Panc1 (cell line): ENCODE results near the gene AMFR. TPM values are rescaled to one million over a fixed set of nuclear protein-coding genes. Genes with fewer than 3 reads are reported as not detected.

ENCODE experiments used
- ATAC-seq: fragments of 200-7000 bp; cut with Tn5 transposase; 2 replicates; pipeline ENCODE4 v1.9.1; 2020; ENCODE audit warnings: mild to moderate bottlenecking, moderate library complexity
- BruUV-seq: library from RNA; stranded (reverse); fragments of 400-500 nt; replicated peaks from 2 replicates; lab custom pipeline; 2021; lab: Mats Ljungman, UMichigan
- CTCF ChIA-PET: fragments of 300-600 bp; sonication (Branson Sonifier 250); formaldehyde crosslinking; loops from one replicate; lab custom pipeline; 2022; ENCODE audit warnings: antibody characterized with exemption; lab: Charles Lee
- POLR2A ChIA-PET: fragments of 300-600 bp; sonication (Branson Sonifier 250); formaldehyde crosslinking; loops from one replicate; lab custom pipeline; 2022; ENCODE audit warnings: antibody characterized with exemption; lab: Charles Lee
- DNase-seq: peaks from one replicate; pipeline ENCODE4 v3.0.0-alpha.2; 2010; ENCODE audit warnings: low read depth, low spot score
- H3K27ac ChIP-seq: 2 replicates; pipeline ENCODE4 v1.5.1; 2011; ENCODE audit warnings: mild to moderate bottlenecking, low read length, inconsistent platforms
- H3K27me3 ChIP-seq: fragments of 200-500 bp; sonication (Bioruptor generic); 2 replicates; pipeline ENCODE4 v1.6.0; 2014; ENCODE audit warnings: low read length, inconsistent platforms; ENCODE audit not compliant: control insufficient read depth, insufficient read depth
- H3K36me3 ChIP-seq: fragments of 200-500 bp; sonication (Bioruptor generic); 2 replicates; pipeline ENCODE4 v1.5.1; 2014; ENCODE audit warnings: inconsistent platforms, mild to moderate bottlenecking, low read length, moderate library complexity; ENCODE audit not compliant: control insufficient read depth, insufficient read depth
- H3K4me1 ChIP-seq: 2 replicates; pipeline ENCODE4 v1.5.1; 2011; ENCODE audit warnings: inconsistent platforms, mild to moderate bottlenecking, low read length, moderate library complexity; ENCODE audit not compliant: control insufficient read depth, insufficient read depth
- H3K4me3 ChIP-seq, 2 experiments: 2 replicates each; pipeline ENCODE4 v1.5.1; 2011 to 2012; ENCODE audit warnings: low read depth in 2 of 2, low read length in 2 of 2, mild to moderate bottlenecking in 2 of 2, inconsistent platforms in 1 of 2, moderate library complexity in 1 of 2
- H3K9me3 ChIP-seq: fragments of 200-500 bp; sonication (Bioruptor generic); 2 replicates; pipeline ENCODE4 v1.5.1; 2014; ENCODE audit warnings: low read depth, mild to moderate bottlenecking, inconsistent platforms, low read length, moderate library complexity; ENCODE audit not compliant: control insufficient read depth, insufficient read depth
- CTCF ChIP-seq: fragments of 450-650 bp; IDR thresholded peaks from 2 replicates; pipeline ENCODE4 v1.5.1; 2017; ENCODE audit warnings: mild to moderate bottlenecking
- POLR2AphosphoS5 ChIP-seq: IDR thresholded peaks from 2 replicates; pipeline ENCODE4 v1.6.1; 2012; ENCODE audit warnings: mild to moderate bottlenecking, low read depth, low read length, moderate library complexity
- REST ChIP-seq, 2 experiments: IDR thresholded peaks; 2 replicates each; pipeline ENCODE4 v1.6.1; 2011 to 2012; ENCODE audit warnings: low read depth in 2 of 2, control low read depth in 1 of 2, low read length in 1 of 2, mild to moderate bottlenecking in 1 of 2, moderate library complexity in 1 of 2; ENCODE audit not compliant: insufficient read depth in 1 of 2
- SIN3A ChIP-seq: IDR thresholded peaks from 2 replicates; pipeline ENCODE4 v1.6.1; 2012; ENCODE audit warnings: low read depth, mild to moderate bottlenecking, low read length, moderate library complexity, borderline replicate concordance; ENCODE audit not compliant: insufficient read depth
- TCF7L2 ChIP-seq: IDR thresholded peaks from 2 replicates; pipeline ENCODE4 v1.6.1; 2011; ENCODE audit warnings: mild to moderate bottlenecking, low read depth, low read length, inconsistent platforms
- in situ Hi-C: cut with HindIII; loops from 2 replicates; pipeline ENCODE4 v1.10.0; 2016; ENCODE audit warnings: low sequenced_read_pairs, low pct_unique_long_range_greater_than_20kb
- intact Hi-C: fragments of 100-400 bp; cut with micrococcal nuclease; formaldehyde crosslinking; loops from one replicate; pipeline ENCODE4 v1.10.0; 2022; ENCODE audit not compliant: unreplicated experiment
- total RNA-seq: library from RNA; stranded (reverse); gene quantifications from one replicate; pipeline ENCODE4 v1.2.1, GENCODE V29; 2021; ENCODE audit not compliant: unreplicated experiment

The AMFR gene
- total RNA-seq, 1 experiment from 2014 or later = 89.6 TPM

- Histone ChIP-seq H3K27me3 (no peaks in the 10 kb centered on the region), H3K27ac (no peak overlapping the region), H3K4me1 (no peaks in the 10 kb centered on the region), H3K36me3 (no peaks in the 10 kb centered on the region), H3K9me3 (no peaks in the 10 kb centered on the region), H3K4me3 (no peak overlapping the region)
- ChIA-PET CTCF (no interaction called here), POLR2A (no interaction called here)
- in situ Hi-C loops (no loop called here), intact Hi-C loops (no loop called here)
- ATAC-seq (peak; percentile 29; the same call in 1 of the 2 replicates), DNase-seq (no peak)
- TF ChIP-seq POLR2AphosphoS5 = no peak
- no peak for TF ChIP-seq TCF7L2
- TF ChIP-seq REST (IDR thresholded peaks at IDR 0.05; ENCODE audit: insufficient read depth in 1 of 2, low read depth in 2 of 2, low read length in 1 of 2) = no peak
- TF ChIP-seq CTCF = no peak
- TF ChIP-seq SIN3A = no peak
- no TSS peak for BruUV-seq
Observed at GRCh38 chr16:56341656-56342399, 83.5 kb downstream of the AMFR start.

- CTCF ChIA-PET = no interaction called here
- no peak overlapping the region for H3K27ac ChIP-seq
- H3K9me3 ChIP-seq = no peaks in the 10 kb centered on the region
- no peaks in the 10 kb centered on the region for H3K4me1 ChIP-seq
- no peak for ATAC-seq
- no peaks in the 10 kb centered on the region for H3K36me3 ChIP-seq
- TF ChIP-seq TCF7L2 = no peak
- H3K4me3 ChIP-seq = no peak overlapping the region
- POLR2A ChIA-PET = no interaction called here
- DNase-seq = no peak
- no TSS peak for BruUV-seq
- intact Hi-C loops = no loop called here
- in situ Hi-C loops = no loop called here
- no peaks in the 10 kb centered on the region for H3K27me3 ChIP-seq
Observed at GRCh38 chr16:56340864-56341365, 84.4 kb downstream of the AMFR start.

- no peak for TF ChIP-seq TCF7L2
- TF ChIP-seq CTCF = no peak
- TF ChIP-seq REST (IDR thresholded peaks at IDR 0.05; ENCODE audit: insufficient read depth in 1 of 2, low read depth in 2 of 2, low read length in 1 of 2) = no peak
- no peak for TF ChIP-seq SIN3A
- no peak for TF ChIP-seq POLR2AphosphoS5
- no peak overlapping the region for H3K27ac ChIP-seq
- ATAC-seq (no peak), DNase-seq (no peak)
- POLR2A ChIA-PET = no interaction called here
- H3K9me3 ChIP-seq = no peaks in the 10 kb centered on the region
- no peak overlapping the region for H3K4me3 ChIP-seq
- no peaks in the 10 kb centered on the region for H3K4me1 ChIP-seq
- no peaks in the 10 kb centered on the region for H3K36me3 ChIP-seq
- intact Hi-C loops (no loop called here), in situ Hi-C loops (no loop called here)
- CTCF ChIA-PET = no interaction called here
- no TSS peak for BruUV-seq
- no peaks in the 10 kb centered on the region for H3K27me3 ChIP-seq
Observed at GRCh38 chr16:56340416-56340815, 84.9 kb downstream of the AMFR start.
